ENCODE data around the gene GARIN5B. TPM values are rescaled to one million over a fixed set of nuclear protein-coding genes. Genes with fewer than 3 reads are reported as not detected.
"Not testable (repeated sequence)": the region's sequence is repeated elsewhere in the genome, so short reads cannot be mapped to it uniquely, and the experiment has no call there.

GARIN5B gene
- not detected in 2 replicates for total RNA-seq (2014; rRNA removed; shearing (Covaris generic))

- DNase-seq (ENCODE audit: low spot score), result no peak
Measured at GRCh38 chr19:55362990-55363716, at the start of gene GARIN5B. GARIN5B (minus strand) TSS chr19:55363260; CDS start chr19:55363066, 194 bp downstream.

GRCh38 chr19:55410168-55410567, 47.1 kb upstream of the GARIN5B start:
- no peak for DNase-seq (ENCODE audit: low spot score)

DNA sequence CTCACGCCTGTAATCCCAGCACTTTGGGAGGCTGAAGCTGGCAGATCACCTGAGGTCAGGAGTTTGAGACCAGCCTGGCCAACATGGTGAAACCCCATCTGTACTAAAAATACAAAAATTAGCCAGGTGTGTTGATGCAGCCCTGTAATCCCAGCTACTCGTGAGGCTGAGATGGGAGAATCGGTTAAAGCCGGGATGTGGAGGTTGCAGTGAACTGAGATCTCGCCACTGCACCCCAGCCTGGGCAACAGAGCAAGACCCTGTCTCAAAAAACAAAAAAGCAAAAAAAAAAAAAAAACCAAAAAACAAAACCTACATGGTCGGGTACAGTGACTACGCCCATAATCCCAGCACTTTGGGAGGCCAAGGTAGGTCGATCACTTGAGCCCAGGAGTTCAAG, 46.1 kb upstream of the GARIN5B start:
- not testable (repeated sequence) for DNase-seq (ENCODE audit: low spot score)

DNA sequence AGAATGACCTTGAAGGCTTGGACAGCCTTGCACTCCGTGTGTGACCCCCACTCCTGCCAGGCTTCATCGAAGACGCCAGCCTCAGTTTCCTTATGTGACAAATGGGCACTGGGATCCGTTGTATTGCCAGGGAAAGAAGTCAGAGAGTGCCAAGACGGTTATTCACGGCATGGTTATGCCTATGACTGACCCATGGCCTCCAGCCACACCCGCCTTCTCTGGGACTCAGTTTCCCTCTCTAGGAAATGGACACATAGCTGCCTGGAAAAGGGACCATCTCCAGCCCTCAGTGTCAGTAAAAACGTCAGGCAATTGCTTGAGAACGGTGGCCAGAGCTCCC, 45.4 kb upstream of the GARIN5B start:
- no peak for DNase-seq (ENCODE audit: low spot score)

DNA sequence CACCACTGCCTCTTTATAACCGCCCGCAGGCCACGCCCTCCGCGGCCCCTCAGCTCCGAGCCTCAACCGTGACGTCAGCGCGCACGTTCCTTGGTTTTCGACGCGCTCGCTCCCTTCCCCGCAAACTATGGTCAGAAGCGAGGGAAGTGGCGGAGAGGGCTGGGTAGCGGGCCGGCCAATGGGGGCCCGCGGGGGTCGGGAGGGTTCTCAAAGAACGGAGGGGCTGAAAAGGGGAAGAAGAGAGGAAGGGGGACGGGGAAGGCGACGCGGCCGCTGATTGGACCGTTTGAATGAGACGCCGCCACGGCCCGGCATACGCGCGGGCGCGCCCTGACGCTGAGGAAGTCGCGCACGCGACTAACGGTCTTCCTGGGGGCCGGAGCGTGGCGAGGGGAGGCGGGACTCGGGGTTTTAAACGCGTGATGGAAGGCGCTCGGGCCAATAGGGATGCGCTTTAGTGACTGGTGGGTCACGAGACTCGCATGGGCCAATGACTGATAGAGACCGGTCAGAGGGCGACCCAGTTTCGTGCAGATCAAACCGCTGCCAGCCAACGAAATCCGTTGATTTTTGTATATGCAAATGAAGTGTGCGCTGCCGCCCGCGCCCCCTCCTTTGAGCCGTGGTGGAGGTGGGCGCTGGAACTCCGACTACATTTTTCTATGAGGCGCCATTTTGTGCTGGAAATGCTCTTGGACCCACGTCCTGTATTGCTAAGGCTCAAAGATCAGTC, 44.9 kb upstream of the GARIN5B start:
- peak; percentile 100 for DNase-seq (ENCODE audit: low spot score)

GRCh38 chr19:55407550-55407799, 44.4 kb upstream of the GARIN5B start, which contains the start of gene UBE2S:
UBE2S (minus strand) TSS chr19:55407788; CDS start chr19:55407589, 199 bp downstream.
- DNase-seq (ENCODE audit: low spot score), result not testable (repeated sequence)

- DNase-seq (ENCODE audit: low spot score), result no peak
Measured at GRCh38 chr19:55406826-55407549, 43.9 kb upstream of the GARIN5B start.

DNA sequence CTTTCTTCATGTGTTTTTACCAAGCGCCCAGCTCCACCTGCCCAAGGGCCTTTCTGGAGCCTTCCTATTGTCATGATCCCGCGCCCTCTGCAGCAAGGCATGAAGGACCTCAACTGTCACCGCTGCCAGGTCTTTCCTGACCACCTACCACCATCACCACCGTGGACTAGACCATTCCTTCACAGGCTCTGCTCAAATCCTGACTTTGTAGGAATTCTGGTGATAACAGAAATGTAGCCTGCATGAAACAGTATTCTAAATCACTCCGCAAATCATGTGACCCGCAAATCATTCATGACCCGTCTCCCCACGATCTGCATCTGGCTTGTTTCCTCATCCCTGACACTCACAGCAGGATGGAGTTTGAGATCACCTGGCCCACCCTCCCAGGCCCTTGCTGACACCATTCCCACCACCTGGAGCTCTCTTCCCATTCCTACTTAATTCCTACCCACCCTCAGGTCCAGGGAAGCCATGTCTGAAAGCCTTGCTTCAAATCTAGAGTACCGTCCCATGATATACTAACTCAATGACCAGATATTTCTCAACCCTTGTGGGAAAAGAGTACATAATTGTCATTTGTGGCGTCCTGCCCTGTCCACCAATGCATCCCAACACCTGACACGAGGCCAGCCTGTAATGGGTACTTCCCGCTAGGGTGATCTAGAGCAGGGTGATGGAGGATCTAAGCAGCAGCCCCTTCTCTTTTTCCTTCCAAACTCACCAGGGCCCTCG, 43.2 kb upstream of the GARIN5B start:
- no peak for DNase-seq (ENCODE audit: low spot score)

DNA sequence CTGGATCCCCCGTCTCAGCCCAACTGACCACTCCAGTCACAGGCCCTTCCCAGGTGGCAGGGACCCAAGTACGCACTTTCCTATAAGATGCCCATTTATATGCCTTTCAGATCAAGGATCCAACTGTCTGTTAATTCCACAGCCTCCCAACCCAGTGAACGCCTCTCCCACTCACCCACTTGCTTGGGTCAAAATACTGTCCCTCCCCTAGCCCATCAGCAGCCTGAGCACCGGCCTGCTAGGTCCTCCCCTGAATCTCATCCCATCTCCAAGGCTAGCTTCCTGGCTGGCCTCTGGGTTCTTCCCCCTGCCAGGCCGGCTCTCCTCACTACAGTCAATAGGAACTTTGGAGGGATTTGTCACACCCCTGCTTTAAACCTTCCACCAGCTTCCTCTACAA, 42.6 kb upstream of the GARIN5B start:
- DNase-seq (ENCODE audit: low spot score), result no peak

GRCh38 chr19:55402509-55402908, 39.4 kb upstream of the GARIN5B start:
- DNase-seq (ENCODE audit: low spot score), result no peak

- not testable (repeated sequence) for DNase-seq (ENCODE audit: low spot score)
Measured at GRCh38 chr19:55401390-55401789, 38.3 kb upstream of the GARIN5B start.

- no peak for DNase-seq (ENCODE audit: low spot score)
Measured at GRCh38 chr19:55400281-55401087, 37.4 kb upstream of the GARIN5B start.

- DNase-seq (ENCODE audit: low spot score), result no peak
Measured at GRCh38 chr19:55398200-55398925, 35.3 kb upstream of the GARIN5B start.

DNA sequence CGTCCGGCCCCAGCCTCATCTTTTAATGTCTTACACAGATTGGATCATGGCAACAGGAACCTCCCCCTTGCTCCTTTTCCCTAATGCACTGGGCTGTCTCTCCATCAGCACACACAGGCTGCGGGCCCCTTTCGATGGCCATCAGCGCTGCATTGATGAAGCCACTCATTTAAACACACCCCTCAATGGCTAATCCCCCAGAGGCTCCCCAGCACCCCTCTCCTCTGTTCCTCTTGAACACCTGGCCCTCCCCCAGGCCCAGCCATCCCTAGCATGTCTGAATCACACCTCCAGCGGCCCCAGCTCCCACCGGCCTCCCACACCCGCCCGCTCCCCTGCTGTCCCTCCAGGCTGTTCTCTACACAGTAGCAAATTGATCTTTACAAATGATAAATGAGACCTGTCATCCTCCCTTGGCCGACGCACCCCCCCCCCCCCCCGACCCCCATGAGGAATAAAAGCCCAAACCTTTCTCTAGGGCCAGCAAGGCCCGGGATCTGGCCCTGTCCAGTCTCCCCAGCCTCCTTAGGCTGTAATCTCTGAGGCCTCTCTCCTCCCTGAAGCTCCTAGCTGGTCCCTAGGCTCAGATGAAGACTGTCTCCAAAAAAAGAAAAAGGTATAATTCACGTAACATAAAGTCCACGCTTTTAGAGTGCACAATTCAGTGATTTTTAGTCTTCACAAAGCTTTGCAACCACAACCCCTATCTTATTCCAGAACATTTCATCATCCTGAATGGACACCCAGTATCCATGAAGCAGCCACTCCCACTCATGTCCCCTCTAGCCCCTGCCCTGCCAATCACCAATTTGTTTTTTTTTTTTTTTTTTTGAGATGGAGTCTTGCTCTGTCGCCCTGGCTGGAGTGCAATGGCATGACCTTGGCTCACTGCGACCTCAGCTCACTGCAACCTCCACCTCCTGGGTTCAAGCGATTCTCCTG, 30.0 kb upstream of the GARIN5B start:
- DNase-seq (ENCODE audit: low spot score), result no peak

DNA sequence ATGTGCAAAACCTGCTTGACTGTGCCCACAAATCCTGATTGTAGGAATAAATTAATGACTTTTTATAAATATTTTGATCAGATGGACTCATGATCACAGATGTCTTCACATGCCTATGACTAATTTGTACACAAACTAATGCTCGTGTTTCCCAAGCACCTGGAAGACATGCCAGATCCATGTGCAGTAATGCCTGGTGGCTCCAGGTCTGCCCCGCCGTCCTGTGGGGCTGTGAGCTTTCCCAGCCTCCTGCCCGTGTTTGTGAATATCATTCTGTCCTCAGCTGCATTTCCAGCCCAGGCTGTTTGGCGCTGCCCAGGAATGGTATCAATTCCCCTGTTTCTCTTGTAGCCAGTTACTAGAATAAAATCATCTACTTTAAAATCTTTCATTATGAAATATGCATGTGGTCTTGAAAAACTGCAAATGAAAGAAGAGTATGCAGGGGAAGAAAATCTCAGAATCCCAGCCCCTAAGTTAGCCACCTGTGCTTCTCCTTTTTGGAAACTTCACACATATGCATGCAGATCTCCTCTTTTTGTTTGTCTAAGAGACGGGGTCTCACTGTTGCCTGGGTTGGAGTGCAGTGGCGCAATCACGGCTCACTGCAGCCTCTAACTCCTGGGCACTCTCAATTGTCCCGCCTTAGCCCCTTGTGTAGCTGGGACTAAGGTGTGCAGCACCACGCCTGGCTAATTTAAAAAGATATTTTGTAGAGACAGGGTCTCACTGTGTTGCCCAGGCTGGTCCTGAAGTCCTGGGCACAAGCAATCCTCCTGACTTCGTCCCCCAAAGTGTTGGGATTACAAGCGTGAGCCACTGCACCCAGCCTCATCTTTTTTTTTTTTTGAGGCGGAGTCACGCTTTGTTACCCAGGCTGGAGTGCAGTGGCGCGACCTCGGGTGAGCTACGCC, 28.9 kb upstream of the GARIN5B start:
- DNase-seq (ENCODE audit: low spot score), result no peak

GRCh38 chr19:55391191-55391670, 28.2 kb upstream of the GARIN5B start:
- DNase-seq (ENCODE audit: low spot score), result no peak

- peak; percentile 62 for DNase-seq (ENCODE audit: low spot score)
Measured at GRCh38 chr19:55390461-55390880, 27.4 kb upstream of the GARIN5B start.
